Measurements from ENCODE around the gene PRPF38B.

DNA sequence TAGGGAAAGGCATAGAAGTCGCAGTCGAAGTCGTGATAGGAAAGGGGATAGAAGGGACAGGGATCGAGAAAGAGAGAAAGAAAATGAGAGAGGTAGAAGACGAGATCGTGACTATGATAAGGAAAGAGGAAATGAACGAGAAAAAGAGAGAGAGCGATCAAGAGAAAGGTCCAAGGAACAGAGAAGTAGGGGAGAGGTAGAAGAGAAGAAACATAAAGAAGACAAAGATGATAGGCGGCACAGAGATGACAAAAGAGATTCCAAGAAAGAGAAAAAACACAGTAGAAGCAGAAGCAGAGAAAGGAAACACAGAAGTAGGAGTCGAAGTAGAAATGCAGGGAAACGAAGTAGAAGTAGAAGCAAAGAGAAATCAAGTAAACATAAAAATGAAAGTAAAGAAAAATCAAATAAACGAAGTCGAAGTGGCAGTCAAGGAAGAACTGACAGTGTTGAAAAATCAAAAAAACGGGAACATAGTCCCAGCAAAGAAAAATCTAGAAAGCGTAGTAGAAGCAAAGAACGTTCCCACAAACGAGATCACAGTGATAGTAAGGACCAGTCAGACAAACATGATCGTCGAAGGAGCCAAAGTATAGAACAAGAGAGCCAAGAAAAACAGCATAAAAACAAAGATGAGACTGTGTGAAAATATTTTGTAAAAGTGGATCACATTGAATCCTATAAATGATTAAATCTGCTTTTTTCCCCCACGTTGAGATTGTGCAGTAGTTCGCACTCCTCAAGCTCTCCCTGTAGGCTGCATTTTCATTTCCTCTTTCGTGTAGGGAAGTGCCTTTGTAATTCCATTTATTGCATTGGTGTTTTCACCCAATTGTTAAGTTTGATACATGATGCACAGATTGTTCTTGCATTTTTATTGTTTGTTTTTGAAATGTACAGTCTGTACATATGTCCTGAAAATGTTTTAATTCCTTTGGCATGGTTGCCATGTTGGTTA is 7.5 kb downstream of the PRPF38B start:
- TF ChIP-seq EP300 (IDR thresholded peaks at IDR 0.05) (no peak), POLR2A (IDR thresholded peaks at IDR 0.05) (no peak), POLR2AphosphoS5 (IDR thresholded peaks at IDR 0.05) (no peak)
- TF ChIP-seq, protein P1, sequence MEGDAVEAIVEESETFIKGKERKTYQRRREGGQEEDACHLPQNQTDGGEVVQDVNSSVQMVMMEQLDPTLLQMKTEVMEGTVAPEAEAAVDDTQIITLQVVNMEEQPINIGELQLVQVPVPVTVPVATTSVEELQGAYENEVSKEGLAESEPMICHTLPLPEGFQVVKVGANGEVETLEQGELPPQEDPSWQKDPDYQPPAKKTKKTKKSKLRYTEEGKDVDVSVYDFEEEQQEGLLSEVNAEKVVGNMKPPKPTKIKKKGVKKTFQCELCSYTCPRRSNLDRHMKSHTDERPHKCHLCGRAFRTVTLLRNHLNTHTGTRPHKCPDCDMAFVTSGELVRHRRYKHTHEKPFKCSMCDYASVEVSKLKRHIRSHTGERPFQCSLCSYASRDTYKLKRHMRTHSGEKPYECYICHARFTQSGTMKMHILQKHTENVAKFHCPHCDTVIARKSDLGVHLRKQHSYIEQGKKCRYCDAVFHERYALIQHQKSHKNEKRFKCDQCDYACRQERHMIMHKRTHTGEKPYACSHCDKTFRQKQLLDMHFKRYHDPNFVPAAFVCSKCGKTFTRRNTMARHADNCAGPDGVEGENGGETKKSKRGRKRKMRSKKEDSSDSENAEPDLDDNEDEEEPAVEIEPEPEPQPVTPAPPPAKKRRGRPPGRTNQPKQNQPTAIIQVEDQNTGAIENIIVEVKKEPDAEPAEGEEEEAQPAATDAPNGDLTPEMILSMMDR (IDR thresholded peaks at IDR 0.05) = no peak
